Astrocyte (in vitro differentiated cells and primary cell): ENCODE results near the gene GSAP.
"Not testable (repeated sequence)": the region's sequence is repeated elsewhere in the genome, so short reads cannot be mapped to it uniquely, and the experiment has no call there.

Experiments used
- CTCF ChIP-seq: IDR thresholded peaks from 2 replicates; pipeline ENCODE4 v1.5.1; 2011; ENCODE audit warnings: low read depth, mild to moderate bottlenecking, inconsistent platforms, low read length, moderate library complexity; ENCODE audit not compliant: insufficient read depth
- EZH2 ChIP-seq: IDR thresholded peaks from 2 replicates; pipeline ENCODE4 v1.6.1; 2012; ENCODE audit warnings: mild to moderate bottlenecking, low read length, inconsistent platforms; ENCODE audit not compliant: insufficient read depth

- TF ChIP-seq CTCF, EZH2: not testable (repeated sequence)
Measured at GRCh38 chr7:77275663-77276062, 140.5 kb downstream of the GSAP start.
